ENCODE measurements around the gene LMOD1. TPM values are rescaled to one million over a fixed set of nuclear protein-coding genes. Genes with fewer than 3 reads are reported as not detected.
"Not testable (repeated sequence)": the region's sequence is repeated elsewhere in the genome, so short reads cannot be mapped to it uniquely, and the experiment has no call there.

LMOD1 gene
- total and polyA plus RNA-seq, 5 experiments from 2014 or later = not detected

DNA sequence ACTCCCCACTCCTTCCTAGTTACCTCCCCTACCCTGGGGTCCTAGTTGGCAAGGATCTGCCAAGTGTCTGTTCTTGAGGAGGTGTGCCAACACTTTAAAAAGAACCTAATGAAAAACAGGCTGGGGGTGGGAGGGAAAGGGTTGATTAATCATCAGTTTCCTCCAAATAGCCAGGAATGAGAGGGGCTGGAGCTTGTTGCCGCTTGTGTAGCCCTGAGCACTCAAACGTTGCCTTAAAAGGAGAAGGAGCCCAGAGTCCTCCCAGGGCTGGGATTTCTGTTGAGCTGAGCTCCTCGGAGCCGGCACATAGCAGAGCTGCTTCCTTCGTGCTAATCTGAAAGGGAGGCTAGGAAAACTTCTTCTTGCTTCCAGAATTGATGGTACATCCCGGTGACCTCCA is 41.8 kb downstream of the LMOD1 start:
- ATAC-seq (no peak), DNase-seq (no peak)
- POLR2A ChIA-PET = no interaction called here
- Mint-ChIP-seq H3K4me1 (no peaks in the 10 kb centered on the region), H3K27ac (peak overlapping the region in 2 of 10 donors; percentile 29 to 36), H3K27me3 (peaks cover 0 to 6% (median 3%) of the 10 kb centered on the region in 5 donors), H3K4me3 (no peak overlapping the region), H3K9me3 (no peaks in the 10 kb centered on the region), H3K36me3 (no peaks in the 10 kb centered on the region)

DNA sequence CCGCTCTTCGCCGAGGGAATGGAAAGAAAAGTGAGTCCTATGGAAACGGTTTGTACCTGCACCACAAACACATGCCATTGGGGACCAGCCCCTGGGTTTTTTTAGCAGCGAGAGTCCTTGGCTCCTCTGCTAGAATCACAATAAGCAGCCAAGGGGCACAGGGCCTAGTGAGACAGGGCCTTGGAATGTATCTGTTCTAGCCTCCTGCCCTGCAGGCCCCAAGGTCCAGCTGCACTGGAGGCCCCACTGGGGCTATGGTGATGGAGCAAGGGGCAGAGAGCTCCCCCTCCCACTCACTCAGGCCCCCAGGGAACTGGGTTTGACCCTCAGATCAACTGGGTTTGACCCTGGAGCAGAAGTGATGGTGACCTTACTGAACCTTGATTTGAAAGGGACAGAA is 43.2 kb downstream of the LMOD1 start:
- ATAC-seq (no peak), DNase-seq (no peak)
- H3K36me3 Mint-ChIP-seq = no peaks in the 10 kb centered on the region
- no peaks in the 10 kb centered on the region for H3K4me1 Mint-ChIP-seq
- POLR2A ChIA-PET = no interaction called here
- H3K4me3 Mint-ChIP-seq = no peak overlapping the region
- peaks cover 0 to 6% (median 0%) of the 10 kb centered on the region in 5 donors for H3K27me3 Mint-ChIP-seq
- H3K9me3 Mint-ChIP-seq = no peaks in the 10 kb centered on the region
- no peak overlapping the region for H3K27ac Mint-ChIP-seq

DNA sequence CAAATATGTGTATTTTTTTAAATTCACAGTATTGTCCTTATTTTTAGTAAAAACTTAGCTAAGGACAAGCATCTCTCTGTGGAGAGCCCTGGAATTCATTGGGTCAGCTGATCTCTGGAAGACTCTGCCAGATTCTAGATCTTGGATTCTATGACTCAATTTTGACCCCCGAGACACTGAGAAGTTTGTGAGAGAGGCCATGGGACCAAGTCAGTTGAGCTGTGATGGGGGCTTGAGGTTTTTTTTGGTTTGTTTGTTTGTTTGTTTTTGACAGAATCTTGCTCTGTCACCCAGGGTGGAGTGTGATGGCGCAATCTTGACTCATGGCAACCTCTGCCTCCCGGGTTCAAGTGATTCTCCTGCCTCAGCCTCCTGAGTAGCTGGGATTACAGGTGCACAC is 44.1 kb downstream of the LMOD1 start:
- Mint-ChIP-seq H3K36me3 (no peaks in the 10 kb centered on the region), H3K4me1 (no peaks in the 10 kb centered on the region), H3K27me3 (peaks cover 0 to 6% (median 0%) of the 10 kb centered on the region in 5 donors), H3K27ac (no peak overlapping the region), H3K4me3 (no peak overlapping the region), H3K9me3 (no peaks in the 10 kb centered on the region)
- DNase-seq (no peak), ATAC-seq (no peak)
- POLR2A ChIA-PET = no interaction called here

DNA sequence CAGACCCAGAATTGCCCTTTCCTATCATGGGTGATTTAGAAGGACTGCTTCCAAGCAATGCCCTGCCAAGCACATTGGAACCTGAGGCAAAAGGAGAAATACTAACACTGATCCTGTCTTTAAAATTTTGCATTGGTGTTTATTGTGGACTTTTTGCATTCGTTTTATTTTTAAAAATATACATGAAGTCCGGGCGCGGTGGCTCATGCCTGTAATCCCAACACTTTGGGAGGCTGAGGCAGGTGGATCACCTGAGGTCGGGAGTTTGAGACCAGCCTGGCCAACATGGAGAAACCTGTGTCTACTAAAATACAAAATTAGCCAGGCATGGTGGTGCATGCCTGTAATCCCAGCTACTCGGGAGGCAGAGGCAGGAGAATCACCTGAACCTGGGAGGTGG is 45.3 kb downstream of the LMOD1 start:
- not testable (repeated sequence) for H3K27ac Mint-ChIP-seq, ATAC-seq, H3K36me3 Mint-ChIP-seq, H3K4me1 Mint-ChIP-seq, H3K9me3 Mint-ChIP-seq, H3K4me3 Mint-ChIP-seq, H3K27me3 Mint-ChIP-seq, DNase-seq
- POLR2A ChIA-PET = interaction anchor here (1.3 kb wide), 1 partner anchor 12 kb away, joined by 3 read pairs; the partner anchor contains the start of gene SHISA4

DNA sequence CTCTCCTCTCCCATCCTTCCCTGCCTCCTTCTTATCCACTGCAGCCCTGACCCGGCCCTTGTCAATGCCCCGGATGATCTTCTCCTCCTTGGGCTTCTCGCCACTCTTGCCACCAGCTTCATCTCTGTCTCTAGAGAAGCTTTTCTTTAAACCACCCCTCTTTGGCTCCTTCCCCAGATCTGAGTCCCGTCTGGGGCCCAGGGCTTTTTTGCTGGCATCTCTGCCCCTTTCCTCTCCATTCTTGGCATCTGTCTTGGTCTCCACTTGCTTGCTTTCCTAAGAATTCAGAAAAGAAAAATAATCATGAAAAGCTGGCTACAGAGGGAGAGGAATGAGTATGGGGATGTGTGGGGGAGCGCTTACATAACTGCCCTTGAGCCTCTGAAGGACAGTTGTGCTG is 45.9 kb downstream of the LMOD1 start:
- POLR2A ChIA-PET = interaction anchor here (1.3 kb wide), 1 partner anchor 12 kb away, joined by 3 read pairs; the partner anchor contains the start of gene SHISA4
- Mint-ChIP-seq H3K4me3 (no peak overlapping the region), H3K27me3 (peaks cover 0 to 6% (median 0%) of the 10 kb centered on the region in 5 donors), H3K9me3 (no peaks in the 10 kb centered on the region), H3K4me1 (peaks cover 5 to 7% (median 6%) of the 10 kb centered on the region in 4 donors), H3K27ac (peak overlapping the region in 1 of 10 donors; percentile 65), H3K36me3 (no peaks in the 10 kb centered on the region)
- no peak for ATAC-seq
- no peak for DNase-seq

DNA sequence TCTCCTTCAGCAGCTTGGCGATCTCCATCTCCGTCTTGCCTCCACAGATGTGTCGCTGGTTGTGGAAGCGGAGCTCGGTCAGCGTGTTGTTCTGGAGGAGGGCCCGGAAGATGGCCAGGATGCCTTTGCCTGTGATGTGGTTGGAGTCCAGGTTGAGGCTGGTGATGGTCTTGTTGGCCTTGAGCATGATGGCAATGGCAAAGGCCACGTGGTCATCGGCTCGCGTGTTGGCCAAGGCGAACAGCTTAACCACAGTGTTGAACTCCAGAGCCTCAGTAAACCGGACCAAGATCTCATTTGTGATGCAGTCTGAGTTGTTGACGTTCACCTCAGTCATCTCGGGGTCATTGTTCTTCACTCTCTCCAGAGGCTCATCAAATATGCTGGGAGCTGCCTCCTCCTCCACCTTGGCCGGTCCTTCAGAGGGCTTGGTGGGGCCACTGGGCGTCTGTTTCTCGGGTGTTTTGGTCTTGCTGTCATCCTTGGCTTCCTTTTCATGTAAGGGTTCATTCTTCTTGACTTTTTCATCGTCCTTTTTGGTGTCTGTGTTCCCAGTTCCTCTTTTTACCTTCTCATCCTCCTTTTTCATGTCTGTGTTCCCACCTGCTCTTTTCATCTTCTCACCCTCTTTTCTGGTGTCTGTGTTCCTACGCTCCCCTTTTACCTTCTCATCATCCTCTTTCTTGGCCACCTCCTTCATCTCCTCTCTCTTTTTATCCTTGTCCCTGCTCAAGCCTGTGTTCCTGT is 46.5 kb downstream of the LMOD1 start:
- Mint-ChIP-seq H3K9me3 (no peaks in the 10 kb centered on the region), H3K4me1 (peaks cover 5 to 8% (median 6%) of the 10 kb centered on the region in 4 donors), H3K27ac (no peak overlapping the region), H3K27me3 (peaks cover 0 to 6% (median 0%) of the 10 kb centered on the region in 5 donors), H3K4me3 (no peak overlapping the region), H3K36me3 (no peaks in the 10 kb centered on the region)
- ATAC-seq (no peak), DNase-seq (no peak)
- POLR2A ChIA-PET = interaction anchor here (1.3 kb wide), 1 partner anchor 11 kb away, joined by 3 read pairs; the partner anchor contains the start of gene SHISA4

DNA sequence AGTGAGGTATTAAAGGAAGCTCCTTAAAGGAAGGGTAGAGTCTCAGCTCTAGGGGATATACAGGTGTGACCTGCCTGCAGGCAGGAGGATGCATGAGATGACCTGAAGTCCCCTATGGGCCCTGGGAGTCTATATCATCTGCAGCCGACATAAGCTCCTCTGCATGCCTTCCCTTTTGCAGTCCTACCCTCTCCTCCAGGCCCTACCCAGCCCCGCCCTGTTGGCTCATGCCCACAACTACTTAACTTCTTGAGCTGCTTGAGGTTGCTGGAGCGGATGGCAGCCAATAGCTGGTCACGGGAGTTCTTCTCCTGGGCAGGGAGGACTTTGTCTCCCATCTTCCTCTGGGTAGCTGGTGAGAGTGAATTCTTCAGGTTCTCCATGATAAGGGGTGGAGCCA is 47.4 kb downstream of the LMOD1 start:
- POLR2A ChIA-PET = no interaction called here
- ATAC-seq (no peak), DNase-seq (no peak)
- Mint-ChIP-seq H3K9me3 (no peaks in the 10 kb centered on the region), H3K36me3 (no peaks in the 10 kb centered on the region), H3K27ac (peak overlapping the region in 1 of 10 donors; percentile 46), H3K4me3 (no peak overlapping the region), H3K4me1 (peaks cover 5 to 13% (median 6%) of the 10 kb centered on the region in 4 donors), H3K27me3 (peaks cover 1 to 14% (median 8%) of the 10 kb centered on the region in 5 donors)

DNA sequence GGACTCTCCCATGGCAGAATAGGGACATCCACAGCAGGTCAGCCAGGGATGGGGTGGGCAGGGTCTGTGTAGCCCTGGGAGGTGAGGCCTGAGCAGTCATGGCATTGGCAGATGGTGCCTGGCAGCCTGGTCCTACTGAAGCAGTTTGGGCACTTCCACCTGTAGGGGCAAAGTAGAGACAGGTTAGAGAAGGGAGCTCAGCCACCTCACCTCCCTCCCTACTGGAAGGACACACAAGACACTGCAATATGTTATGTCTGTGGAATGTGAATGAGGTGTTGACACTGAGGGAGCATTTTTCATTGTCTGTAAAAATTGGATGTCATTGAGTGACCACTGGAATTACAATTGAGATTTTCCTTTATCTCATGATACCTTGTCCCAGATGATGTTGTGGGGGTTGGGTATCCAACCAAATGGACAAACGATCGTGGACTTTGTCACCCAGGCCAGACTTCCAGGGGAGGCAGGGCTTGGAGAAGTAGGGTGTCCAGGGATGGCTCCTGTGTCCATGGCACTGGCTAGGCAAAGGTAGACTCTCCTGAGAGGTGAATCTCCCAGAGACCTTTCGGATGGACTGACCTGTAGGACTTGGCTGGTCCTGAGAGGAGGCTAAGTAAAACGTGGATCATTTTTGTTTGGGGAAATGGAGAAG is 48.0 kb downstream of the LMOD1 start:
- DNase-seq = no peak
- peaks cover 0 to 2% (median 0%) of the 10 kb centered on the region in 3 donors for H3K36me3 Mint-ChIP-seq
- H3K27ac Mint-ChIP-seq = peak overlapping the region in 2 of 10 donors; percentile 48 to 80
- no peak overlapping the region for H3K4me3 Mint-ChIP-seq
- POLR2A ChIA-PET = no interaction called here
- no peaks in the 10 kb centered on the region for H3K9me3 Mint-ChIP-seq
- no peak for ATAC-seq
- H3K4me1 Mint-ChIP-seq = peaks cover 5 to 13% (median 7%) of the 10 kb centered on the region in 4 donors
- H3K27me3 Mint-ChIP-seq = peaks cover 7 to 20% (median 14%) of the 10 kb centered on the region in 5 donors

DNA sequence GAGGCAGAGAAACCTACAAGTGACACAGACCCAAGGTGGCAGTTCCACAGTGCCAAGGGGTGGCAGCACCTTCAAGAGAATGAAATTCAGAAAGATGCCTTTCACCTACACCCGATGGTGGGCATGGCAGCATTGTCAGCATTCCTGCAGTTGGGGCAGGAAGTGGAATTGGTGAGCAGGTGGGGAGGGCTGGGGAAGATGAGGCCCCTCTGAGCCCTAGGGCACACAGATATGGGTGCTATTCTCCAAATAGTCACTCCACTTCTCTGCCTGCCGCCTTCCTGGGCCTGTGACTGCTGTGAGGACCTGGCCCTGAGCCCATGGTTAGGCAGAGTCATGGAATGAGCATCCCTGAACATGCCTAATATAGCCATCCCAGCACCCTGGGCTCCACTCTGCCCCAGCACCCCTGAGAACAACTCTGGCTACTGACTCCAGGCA is 49.4 kb downstream of the LMOD1 start:
- H3K27me3 Mint-ChIP-seq = peaks cover 13 to 28% (median 25%) of the 10 kb centered on the region in 5 donors
- peaks cover 0 to 2% (median 0%) of the 10 kb centered on the region in 3 donors for H3K36me3 Mint-ChIP-seq
- DNase-seq (no peak), ATAC-seq (no peak)
- POLR2A ChIA-PET = interaction anchor here (1.7 kb wide), 1 partner anchor 58 kb away, joined by 5 read pairs; the partner anchor contains the start of gene TIMM17A
- peaks cover 5 to 13% (median 7%) of the 10 kb centered on the region in 4 donors for H3K4me1 Mint-ChIP-seq
- H3K4me3 Mint-ChIP-seq = no peak overlapping the region
- H3K27ac Mint-ChIP-seq = peak overlapping the region in 1 of 10 donors; percentile 33
- peaks cover 0 to 2% (median 0%) of the 10 kb centered on the region in 9 donors for H3K9me3 Mint-ChIP-seq

DNA sequence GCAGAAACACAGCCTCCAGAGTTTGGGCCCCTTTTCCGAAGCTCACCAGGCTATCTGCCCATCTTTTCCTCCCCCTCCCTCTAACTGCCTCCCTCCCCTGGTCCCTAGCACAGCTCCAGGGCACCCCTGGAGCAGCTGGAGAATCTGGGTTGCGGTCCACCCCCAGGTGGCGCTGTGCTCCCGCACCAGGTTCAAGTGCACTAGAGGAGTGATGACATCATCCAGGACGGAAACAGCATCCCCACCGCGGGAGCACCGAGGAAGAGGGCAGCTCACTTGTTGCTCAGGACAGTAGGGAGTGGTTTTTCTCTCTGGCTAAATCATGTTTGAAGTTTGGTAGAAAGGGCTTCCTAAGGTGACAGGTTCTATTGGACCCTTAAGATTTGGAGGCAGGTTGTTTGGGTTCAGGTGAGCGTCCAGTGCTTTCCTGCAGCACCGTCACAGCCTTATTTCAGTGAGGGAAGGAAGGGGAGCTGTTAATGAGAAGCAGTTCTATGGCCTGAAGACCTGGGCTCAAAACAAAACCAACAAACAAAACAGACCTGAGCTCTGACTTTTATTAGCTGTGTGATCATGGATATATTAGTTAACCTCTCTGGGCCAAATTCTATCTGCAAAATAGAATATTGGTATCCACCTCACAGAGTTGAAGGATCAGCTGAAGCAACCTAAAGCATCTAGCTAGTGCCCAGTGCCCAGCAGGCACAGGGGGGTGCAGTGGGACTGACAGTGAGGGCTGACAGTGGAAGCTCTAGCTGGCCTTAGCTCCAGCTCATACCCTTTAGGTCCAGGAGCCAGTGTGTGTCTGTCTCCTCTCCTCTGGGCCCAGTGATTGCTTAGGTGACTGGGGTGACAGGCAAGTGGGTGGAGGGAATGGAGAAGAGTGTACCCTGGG is 50.2 kb downstream of the LMOD1 start:
- peaks cover 5 to 13% (median 7%) of the 10 kb centered on the region in 4 donors for H3K4me1 Mint-ChIP-seq
- H3K27ac Mint-ChIP-seq = peak overlapping the region in 9 of 10 donors; percentile 5 to 83 (median 54)
- peaks cover 0 to 2% (median 0%) of the 10 kb centered on the region in 9 donors for H3K9me3 Mint-ChIP-seq
- peak; percentile 58 to 88 (median 73) for DNase-seq
- H3K27me3 Mint-ChIP-seq = peaks cover 18 to 36% (median 33%) of the 10 kb centered on the region in 5 donors
- H3K36me3 Mint-ChIP-seq = peaks cover 0 to 2% (median 0%) of the 10 kb centered on the region in 3 donors
- POLR2A ChIA-PET = interaction anchor here (1.7 kb wide), 1 partner anchor 59 kb away, joined by 5 read pairs; the partner anchor contains the start of gene TIMM17A
- peak; percentile 94 to 96 for ATAC-seq
- peak overlapping the region in 9 of 10 donors; percentile 4 to 77 (median 54) for H3K4me3 Mint-ChIP-seq

DNA sequence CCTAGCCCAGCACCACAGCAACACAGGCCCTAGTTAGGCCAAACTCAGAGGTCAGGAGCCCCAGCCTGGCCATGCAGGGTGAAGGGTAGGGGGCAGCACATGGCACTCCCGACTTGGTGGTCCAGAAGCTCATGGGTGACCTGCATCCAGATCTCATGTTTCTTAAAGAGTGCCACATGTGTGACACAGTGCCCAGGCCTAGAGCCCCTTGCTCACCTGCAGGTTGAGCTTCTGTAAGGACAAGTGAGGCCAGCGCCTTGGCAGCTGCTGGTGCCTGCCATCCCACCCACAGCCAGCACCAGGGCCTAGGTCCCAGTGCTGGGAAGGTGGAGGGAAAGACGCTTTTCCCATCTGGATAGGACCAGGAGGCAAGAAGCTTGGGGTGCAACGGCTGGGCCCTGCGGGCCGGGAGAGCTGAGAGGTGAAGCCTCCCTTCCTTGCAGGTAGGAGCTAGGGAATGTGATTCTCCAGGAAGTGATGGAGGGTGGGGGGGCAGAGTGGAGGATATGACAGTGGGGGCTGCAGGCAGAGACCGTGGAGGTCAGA is 51.2 kb downstream of the LMOD1 start:
- Mint-ChIP-seq H3K27ac (peak overlapping the region in 1 of 10 donors; percentile 41), H3K36me3 (peaks cover 0 to 2% (median 0%) of the 10 kb centered on the region in 3 donors), H3K4me1 (peaks cover 5 to 13% (median 9%) of the 10 kb centered on the region in 4 donors), H3K4me3 (no peak overlapping the region), H3K9me3 (peaks cover 0 to 2% (median 0%) of the 10 kb centered on the region in 9 donors), H3K27me3 (peaks cover 24 to 46% (median 38%) of the 10 kb centered on the region in 5 donors)
- no peak for DNase-seq
- POLR2A ChIA-PET = interaction anchor here (1.7 kb wide), 1 partner anchor 60 kb away, joined by 5 read pairs; the partner anchor contains the start of gene TIMM17A
- ATAC-seq = no peak

Data from naive thymus-derived CD8-positive, alpha-beta T cell (primary cell).